ENCODE data around the gene RPL15. TPM values are rescaled to one million over a fixed set of nuclear protein-coding genes. Genes with fewer than 3 reads are reported as not detected.

The RPL15 gene
- total RNA-seq (2021; ENCODE audit: unreplicated experiment) (864 TPM), Bru-seq, nascent RNA (percentile 96 among the genes with signal in this experiment), BruChase-seq, experiment 1, labeled RNA remaining after a 2-hour chase (percentile 98 among the genes with signal in this experiment), BruChase-seq, experiment 2, labeled RNA remaining after a 6-hour chase (percentile 99 among the genes with signal in this experiment)
- 1,152 TPM for polyA plus RNA-seq (2012; ENCODE audit: insufficient read length)
- long read RNA-seq, transcript RPL15-208 (4 exons, 1,063 nt): minor isoform, 26 of 665 reads
- long read RNA-seq, transcript RPL15-202 (3 exons, 820 nt): minor isoform, 26 of 665 reads
- long read RNA-seq, transcript RPL15-215 (4 exons, 824 nt): minor isoform, 11 of 665 reads
- long read RNA-seq, transcript RPL15-201 (4 exons, 2,730 nt): major isoform, 499 of 665 reads
- long read RNA-seq, partial matches to known transcripts: 1 of 665 reads
- long read RNA-seq, other reads (novel, unspliced or antisense): 98 of 665 reads

DNA sequence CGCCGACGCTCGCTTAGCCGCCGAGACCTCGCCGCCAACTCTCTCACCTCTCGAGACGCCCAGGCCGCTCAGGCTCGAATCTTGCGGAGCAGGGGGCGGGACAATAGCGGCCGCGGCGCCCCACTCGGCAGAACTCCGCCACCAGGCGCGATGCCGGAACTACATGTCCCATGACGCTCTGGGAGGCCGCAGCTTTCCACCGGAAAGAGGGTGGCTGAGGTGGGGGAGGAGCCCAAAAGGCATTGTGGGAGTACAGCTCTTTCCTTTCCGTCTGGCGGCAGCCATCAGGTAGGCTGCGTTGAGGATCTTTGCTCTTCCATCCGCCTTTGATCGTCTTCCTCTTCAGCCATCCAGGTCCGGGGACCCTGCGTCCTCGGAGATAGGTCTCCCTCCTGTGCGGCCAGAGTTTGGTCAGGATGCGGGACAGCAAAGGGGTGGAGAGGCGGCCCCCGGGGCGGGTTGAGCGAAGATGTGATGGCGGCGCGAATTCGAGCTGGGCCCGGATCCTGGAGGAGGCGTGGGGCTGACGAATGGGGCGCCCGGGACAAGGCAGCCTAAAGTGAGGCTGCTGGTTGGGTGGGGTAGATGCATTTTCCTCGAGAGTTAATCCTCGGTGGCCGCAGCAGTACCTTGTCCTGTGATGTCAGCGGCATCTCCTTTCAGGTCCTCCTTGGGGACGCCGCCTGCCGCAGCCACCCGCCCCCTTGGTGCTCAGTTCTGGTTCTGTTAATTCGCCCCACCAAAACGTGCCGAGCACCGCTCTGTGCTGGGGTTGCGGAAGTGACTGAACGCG lies at the start of gene RPL15, which contains the start of gene NKIRAS1:
Gene RPL15 (plus strand): TSS at position 247 of the 793 bp plus-strand sequence. CDS start 728 bp downstream, outside the sequence.
Gene NKIRAS1 (minus strand): TSS at position 105 of the 793 bp plus-strand sequence. CDS start 6,086 bp downstream, outside the sequence.
- Histone ChIP-seq H3K4me3 (ENCODE audit: low read depth in 2 of 2, low read length in 2 of 2) (peak within 1 kb of the TSS; percentile 92 to 95), H3K27ac (ENCODE audit: low read length) (peak within 1 kb of the TSS; percentile 89), H3K9me3 (ENCODE audit: control insufficient read depth, insufficient read depth, low read depth, low read length) (no peaks in the 10 kb centered on the region), H3K4me1 (ENCODE audit: control insufficient read depth, insufficient read depth, low read length) (peaks cover 24% of the 10 kb centered on the region), H3K36me3 (ENCODE audit: control insufficient read depth, insufficient read depth, low read length) (peaks cover 24% of the 10 kb centered on the region), H3K27me3 (ENCODE audit: control insufficient read depth, insufficient read depth, low read length) (no peaks in the 10 kb centered on the region)
- intact Hi-C loops (cut with micrococcal nuclease; ENCODE audit: unreplicated experiment): no loop called here
- ChIA-PET CTCF (no interaction called here), POLR2A (interaction anchor here (0.6 to 0.9 kb wide), 2 partner anchors 25 to 28 kb away, joined by 3 read pairs; no protein-coding TSS in a partner anchor)
- in situ Hi-C loops (cut with HindIII; ENCODE audit: low pct_unique_long_range_greater_than_20kb, low sequenced_read_pairs): no loop called here
- DNase-seq (ENCODE audit: low read depth, low spot score) (peak; percentile 73), ATAC-seq (peak; percentile 96)
- TF ChIP-seq SIN3A (IDR thresholded peaks at IDR 0.05; ENCODE audit: borderline replicate concordance, insufficient read depth, low read depth, low read length) (no peak), POLR2AphosphoS5 (IDR thresholded peaks at IDR 0.05; ENCODE audit: low read depth, low read length) (peak; percentile 98), TCF7L2 (IDR thresholded peaks at IDR 0.05; ENCODE audit: low read depth, low read length) (peak; percentile 86)
- TF ChIP-seq, protein P1, sequence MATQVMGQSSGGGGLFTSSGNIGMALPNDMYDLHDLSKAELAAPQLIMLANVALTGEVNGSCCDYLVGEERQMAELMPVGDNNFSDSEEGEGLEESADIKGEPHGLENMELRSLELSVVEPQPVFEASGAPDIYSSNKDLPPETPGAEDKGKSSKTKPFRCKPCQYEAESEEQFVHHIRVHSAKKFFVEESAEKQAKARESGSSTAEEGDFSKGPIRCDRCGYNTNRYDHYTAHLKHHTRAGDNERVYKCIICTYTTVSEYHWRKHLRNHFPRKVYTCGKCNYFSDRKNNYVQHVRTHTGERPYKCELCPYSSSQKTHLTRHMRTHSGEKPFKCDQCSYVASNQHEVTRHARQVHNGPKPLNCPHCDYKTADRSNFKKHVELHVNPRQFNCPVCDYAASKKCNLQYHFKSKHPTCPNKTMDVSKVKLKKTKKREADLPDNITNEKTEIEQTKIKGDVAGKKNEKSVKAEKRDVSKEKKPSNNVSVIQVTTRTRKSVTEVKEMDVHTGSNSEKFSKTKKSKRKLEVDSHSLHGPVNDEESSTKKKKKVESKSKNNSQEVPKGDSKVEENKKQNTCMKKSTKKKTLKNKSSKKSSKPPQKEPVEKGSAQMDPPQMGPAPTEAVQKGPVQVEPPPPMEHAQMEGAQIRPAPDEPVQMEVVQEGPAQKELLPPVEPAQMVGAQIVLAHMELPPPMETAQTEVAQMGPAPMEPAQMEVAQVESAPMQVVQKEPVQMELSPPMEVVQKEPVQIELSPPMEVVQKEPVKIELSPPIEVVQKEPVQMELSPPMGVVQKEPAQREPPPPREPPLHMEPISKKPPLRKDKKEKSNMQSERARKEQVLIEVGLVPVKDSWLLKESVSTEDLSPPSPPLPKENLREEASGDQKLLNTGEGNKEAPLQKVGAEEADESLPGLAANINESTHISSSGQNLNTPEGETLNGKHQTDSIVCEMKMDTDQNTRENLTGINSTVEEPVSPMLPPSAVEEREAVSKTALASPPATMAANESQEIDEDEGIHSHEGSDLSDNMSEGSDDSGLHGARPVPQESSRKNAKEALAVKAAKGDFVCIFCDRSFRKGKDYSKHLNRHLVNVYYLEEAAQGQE (IDR thresholded peaks at IDR 0.05; ENCODE audit: insufficient read depth in 1 of 2, low read depth in 2 of 2, low read length in 1 of 2): 0 out of 4 replicates have a peak, but pooled peaks of 1 of the 2 experiments have one; percentile 65
- TF ChIP-seq, protein P2, sequence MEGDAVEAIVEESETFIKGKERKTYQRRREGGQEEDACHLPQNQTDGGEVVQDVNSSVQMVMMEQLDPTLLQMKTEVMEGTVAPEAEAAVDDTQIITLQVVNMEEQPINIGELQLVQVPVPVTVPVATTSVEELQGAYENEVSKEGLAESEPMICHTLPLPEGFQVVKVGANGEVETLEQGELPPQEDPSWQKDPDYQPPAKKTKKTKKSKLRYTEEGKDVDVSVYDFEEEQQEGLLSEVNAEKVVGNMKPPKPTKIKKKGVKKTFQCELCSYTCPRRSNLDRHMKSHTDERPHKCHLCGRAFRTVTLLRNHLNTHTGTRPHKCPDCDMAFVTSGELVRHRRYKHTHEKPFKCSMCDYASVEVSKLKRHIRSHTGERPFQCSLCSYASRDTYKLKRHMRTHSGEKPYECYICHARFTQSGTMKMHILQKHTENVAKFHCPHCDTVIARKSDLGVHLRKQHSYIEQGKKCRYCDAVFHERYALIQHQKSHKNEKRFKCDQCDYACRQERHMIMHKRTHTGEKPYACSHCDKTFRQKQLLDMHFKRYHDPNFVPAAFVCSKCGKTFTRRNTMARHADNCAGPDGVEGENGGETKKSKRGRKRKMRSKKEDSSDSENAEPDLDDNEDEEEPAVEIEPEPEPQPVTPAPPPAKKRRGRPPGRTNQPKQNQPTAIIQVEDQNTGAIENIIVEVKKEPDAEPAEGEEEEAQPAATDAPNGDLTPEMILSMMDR (IDR thresholded peaks at IDR 0.05): no peak
- BruUV-seq (replicated peaks): no TSS peak

DNA sequence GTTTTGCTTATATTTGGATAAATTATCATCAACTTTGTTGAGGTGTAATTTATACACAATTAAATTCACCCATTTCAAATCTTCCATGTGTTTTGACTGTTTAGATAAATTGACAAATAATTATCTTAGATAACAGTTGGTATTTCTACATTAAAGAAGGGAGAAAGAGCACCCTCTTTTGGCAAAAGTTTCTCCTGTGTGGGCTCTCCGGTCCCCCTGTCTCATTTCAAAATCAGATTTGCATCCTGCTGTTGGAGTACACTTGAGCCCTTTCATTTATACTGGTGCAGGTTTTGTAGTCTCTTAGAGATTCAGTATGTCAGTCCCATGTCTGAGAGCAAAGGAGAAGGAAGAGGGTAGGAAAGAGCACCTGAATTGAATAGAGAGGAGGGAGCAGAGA lies 49.5 kb upstream of the RPL15 start:
- H3K4me3 ChIP-seq (ENCODE audit: low read depth in 2 of 2, low read length in 2 of 2): no peak overlapping the region
- no peaks in the 10 kb centered on the region for H3K36me3 ChIP-seq (ENCODE audit: control insufficient read depth, insufficient read depth, low read length)
- peak overlapping the region; percentile 39; the same call in 1 of the 2 replicates for H3K27ac ChIP-seq (ENCODE audit: low read length)
- BruUV-seq (replicated peaks): no TSS peak
- TF ChIP-seq SIN3A (IDR thresholded peaks at IDR 0.05; ENCODE audit: borderline replicate concordance, insufficient read depth, low read depth, low read length): no peak
- TF ChIP-seq TCF7L2 (IDR thresholded peaks at IDR 0.05; ENCODE audit: low read depth, low read length): no peak
- TF ChIP-seq POLR2AphosphoS5 (IDR thresholded peaks at IDR 0.05; ENCODE audit: low read depth, low read length): no peak
- TF ChIP-seq, protein P1 (IDR thresholded peaks at IDR 0.05; ENCODE audit: insufficient read depth in 1 of 2, low read depth in 2 of 2, low read length in 1 of 2): no peak
- TF ChIP-seq, protein P2 (IDR thresholded peaks at IDR 0.05): no peak
- no peaks in the 10 kb centered on the region for H3K27me3 ChIP-seq (ENCODE audit: control insufficient read depth, insufficient read depth, low read length)
- DNase-seq (ENCODE audit: low read depth, low spot score) (no peak), ATAC-seq (no peak)
- peaks cover 33% of the 10 kb centered on the region for H3K4me1 ChIP-seq (ENCODE audit: control insufficient read depth, insufficient read depth, low read length)
- no peaks in the 10 kb centered on the region for H3K9me3 ChIP-seq (ENCODE audit: control insufficient read depth, insufficient read depth, low read depth, low read length)
- CTCF ChIA-PET: no interaction called here
- intact Hi-C loops (cut with micrococcal nuclease; ENCODE audit: unreplicated experiment) (no loop called here), in situ Hi-C loops (cut with HindIII; ENCODE audit: low pct_unique_long_range_greater_than_20kb, low sequenced_read_pairs) (no loop called here)
- POLR2A ChIA-PET: no interaction called here

Measured in Panc1 (cell line).